GM13977 (cell line): ENCODE results near the gene DHX15.
"Not testable (repeated sequence)": the region's sequence is repeated elsewhere in the genome, so short reads cannot be mapped to it uniquely, and the experiment has no call there.

ENCODE experiments used
- DNase-seq: peaks from one replicate; pipeline ENCODE4 v3.0.0; 2012; ENCODE audit warnings: low spot score
- in situ Hi-C: fragments of 300-500 bp; cut with MboI; formaldehyde crosslinking; loops from one replicate; pipeline ENCODE4 v1.12.0; 2022; ENCODE audit warnings: low sequenced_read_pairs, low pct_unique_long_range_greater_than_20kb, mixed read lengths, inconsistent platforms; ENCODE audit not compliant: unreplicated experiment
- TF ChIP-seq, protein P1 (sequence below): IDR thresholded peaks from 2 replicates; pipeline ENCODE4 v1.5.1; 2012; ENCODE audit warnings: mild to moderate bottlenecking, control low read depth; ENCODE audit not compliant: insufficient read depth; ENCODE audit errors: extremely low read depth, missing control alignments

Gene DHX15

DNA sequence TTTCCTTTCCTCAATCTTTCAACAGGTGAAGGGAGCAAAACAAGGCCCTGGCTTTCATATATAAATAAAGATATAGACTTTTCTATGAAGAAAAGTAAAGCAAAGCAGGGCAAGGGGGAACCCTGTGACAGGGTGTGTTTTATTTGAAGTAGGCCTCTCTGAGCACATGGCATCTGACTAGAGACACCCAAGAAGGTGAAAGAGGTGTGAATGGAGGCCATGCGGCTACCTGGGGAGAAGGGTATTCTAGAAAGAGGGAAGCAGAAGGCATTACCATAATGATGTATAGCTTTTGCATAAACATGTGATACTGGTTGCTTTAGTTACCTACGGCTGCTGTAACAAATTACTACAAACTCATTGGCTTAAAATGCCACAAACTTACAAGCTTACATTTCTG lies 75.8 kb downstream of the DHX15 start:
- DNase-seq: no peak

DNA sequence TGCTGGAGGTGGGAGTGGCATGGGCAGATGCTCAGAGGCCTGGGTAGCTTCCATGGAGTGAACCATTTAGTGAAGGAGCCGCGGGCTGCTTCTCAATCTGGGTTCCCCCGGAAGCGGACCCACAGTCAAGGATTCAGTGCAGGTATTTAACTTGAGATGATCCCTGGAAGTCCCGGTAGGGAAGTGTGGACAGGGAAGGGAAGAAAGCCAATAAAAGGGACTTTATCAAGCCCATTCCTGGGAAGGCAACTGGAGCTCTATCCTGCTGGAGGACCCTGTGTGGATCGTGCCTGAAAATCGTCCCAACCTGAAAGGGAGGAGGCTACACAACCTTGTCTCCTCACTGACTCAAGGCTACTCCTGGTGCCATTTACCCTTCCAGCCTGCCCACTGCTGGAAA lies 76.9 kb downstream of the DHX15 start:
- DNase-seq: no peak
- in situ Hi-C loops: loop anchor here (25.0 kb wide), 1 partner anchor 105 kb away; no protein-coding TSS in a partner anchor
- TF ChIP-seq, protein P1, sequence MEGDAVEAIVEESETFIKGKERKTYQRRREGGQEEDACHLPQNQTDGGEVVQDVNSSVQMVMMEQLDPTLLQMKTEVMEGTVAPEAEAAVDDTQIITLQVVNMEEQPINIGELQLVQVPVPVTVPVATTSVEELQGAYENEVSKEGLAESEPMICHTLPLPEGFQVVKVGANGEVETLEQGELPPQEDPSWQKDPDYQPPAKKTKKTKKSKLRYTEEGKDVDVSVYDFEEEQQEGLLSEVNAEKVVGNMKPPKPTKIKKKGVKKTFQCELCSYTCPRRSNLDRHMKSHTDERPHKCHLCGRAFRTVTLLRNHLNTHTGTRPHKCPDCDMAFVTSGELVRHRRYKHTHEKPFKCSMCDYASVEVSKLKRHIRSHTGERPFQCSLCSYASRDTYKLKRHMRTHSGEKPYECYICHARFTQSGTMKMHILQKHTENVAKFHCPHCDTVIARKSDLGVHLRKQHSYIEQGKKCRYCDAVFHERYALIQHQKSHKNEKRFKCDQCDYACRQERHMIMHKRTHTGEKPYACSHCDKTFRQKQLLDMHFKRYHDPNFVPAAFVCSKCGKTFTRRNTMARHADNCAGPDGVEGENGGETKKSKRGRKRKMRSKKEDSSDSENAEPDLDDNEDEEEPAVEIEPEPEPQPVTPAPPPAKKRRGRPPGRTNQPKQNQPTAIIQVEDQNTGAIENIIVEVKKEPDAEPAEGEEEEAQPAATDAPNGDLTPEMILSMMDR: no peak

More for the DNA sequence above, 75.8 kb downstream of the DHX15 start:
- TF ChIP-seq, protein P1: no peak
- in situ Hi-C loops: loop anchor here (25.0 kb wide), 1 partner anchor 104 kb away; no protein-coding TSS in a partner anchor

DNA sequence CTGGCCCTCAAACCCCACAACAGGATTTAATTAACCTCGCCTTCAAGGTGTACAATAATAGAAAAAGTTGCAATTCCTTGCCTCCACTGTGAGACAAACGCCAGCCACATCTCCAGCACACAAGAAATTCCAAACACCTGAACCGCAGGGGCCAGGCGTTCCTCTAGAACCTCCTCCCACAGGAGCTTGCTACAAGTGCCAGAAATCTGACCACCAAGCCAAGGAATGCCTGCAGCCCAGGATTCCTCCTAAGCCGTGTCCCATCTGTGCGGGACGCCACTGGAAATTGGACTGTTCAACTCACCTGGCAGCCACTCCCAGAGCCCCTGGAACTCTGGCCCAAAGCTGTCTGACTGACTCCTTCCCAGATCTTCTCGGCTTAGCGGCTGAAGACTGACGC lies 81.3 kb downstream of the DHX15 start:
- DNase-seq: not testable (repeated sequence)
- in situ Hi-C loops: loop anchor here (25.0 kb wide), 1 partner anchor 109 kb away; no protein-coding TSS in a partner anchor

DNA sequence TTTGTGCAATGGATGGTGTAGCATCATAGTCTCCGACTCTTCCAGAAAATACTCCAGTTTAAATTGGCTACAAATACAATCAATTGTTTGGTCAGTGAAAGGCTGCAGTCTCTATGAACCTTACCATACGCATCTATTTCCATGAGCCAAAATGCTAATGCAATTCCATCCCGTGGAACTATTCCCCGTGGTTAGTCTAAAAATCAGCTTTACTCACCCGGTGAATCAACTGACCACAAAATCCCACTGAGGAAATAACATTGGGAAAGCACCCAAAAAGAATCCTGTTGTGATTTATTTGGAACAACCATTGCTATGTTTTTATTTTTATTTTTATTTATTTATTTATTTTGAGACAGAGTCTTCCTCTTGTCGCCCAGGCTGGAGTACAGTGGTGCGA lies 87.1 kb downstream of the DHX15 start:
- TF ChIP-seq, protein P1: no peak
- DNase-seq: no peak
- in situ Hi-C loops: loop anchor here (25.0 kb wide), 1 partner anchor 490 kb away; no protein-coding TSS in a partner anchor

DNA sequence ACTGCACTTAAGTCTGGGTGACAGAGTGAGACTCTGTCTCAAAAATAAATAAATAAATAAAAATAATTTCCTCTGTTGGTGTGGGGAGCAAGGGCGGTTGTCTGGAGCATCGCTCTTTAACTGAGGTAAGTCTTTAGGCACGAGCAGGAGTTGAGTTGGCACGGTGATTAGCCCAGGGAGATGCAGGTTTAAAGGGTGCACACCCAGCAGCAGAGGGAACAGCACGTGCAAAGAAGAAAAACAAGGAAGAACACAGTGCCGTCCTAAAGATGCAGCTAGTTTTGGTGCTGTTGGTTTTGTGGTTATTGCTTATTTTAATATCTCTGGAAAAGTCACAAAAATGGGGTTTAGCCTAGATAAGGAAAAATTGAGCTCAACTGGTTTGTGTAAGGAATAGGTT lies 87.8 kb downstream of the DHX15 start:
- in situ Hi-C loops: loop anchor here (25.0 kb wide), 1 partner anchor 491 kb away; no protein-coding TSS in a partner anchor
- TF ChIP-seq, protein P1: no peak
- DNase-seq: no peak

DNA sequence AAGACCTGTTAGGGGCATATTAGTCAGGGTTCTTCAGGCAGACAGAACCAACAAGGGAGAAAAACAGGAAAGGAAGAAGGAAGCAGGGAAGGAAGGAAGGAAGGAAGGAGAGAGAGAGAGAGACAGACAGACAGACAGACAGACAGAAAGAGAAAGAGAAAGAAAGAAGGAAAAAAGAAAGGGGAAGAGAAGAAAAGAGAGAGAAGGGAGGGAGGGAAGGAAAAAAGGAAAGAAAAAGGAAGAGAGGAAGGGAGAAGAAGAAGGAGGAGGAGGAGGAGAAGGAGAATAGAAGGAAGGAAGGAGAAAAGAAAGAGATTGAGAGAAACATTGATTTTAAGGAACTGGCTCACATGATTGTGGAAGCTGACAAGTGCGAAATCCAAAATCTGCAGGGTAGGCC lies 89.0 kb downstream of the DHX15 start:
- no peak for DNase-seq
- TF ChIP-seq, protein P1: no peak
- in situ Hi-C loops: loop anchor here (25.0 kb wide), 1 partner anchor 492 kb away; no protein-coding TSS in a partner anchor

DNA sequence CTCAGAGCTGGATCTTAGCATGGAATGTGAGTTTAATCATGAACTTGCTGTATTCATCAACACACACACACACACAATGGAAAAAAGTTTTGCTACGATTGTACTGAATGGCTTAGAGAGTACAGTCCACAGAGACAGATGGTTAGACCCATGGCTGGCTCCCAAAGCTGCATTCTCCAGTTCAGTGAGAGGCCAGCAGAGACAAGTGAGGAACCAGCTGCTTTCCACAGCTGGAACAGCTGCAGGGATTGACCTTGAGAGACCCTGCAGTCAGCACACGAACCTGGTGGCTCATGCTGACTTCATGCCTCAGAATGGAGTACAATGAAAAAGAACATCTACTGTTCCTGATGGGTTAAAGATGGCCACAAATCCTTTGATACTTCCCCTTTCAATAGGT lies 94.5 kb downstream of the DHX15 start:
- DNase-seq: no peak
- in situ Hi-C loops: loop anchor here (25.0 kb wide), 1 partner anchor 497 kb away; no protein-coding TSS in a partner anchor
- TF ChIP-seq, protein P1: no peak
